NCI-H146 (cell line): ENCODE data around the gene KMT2C.
"Not testable (repeated sequence)": the region's sequence is repeated elsewhere in the genome, so short reads cannot be mapped to it uniquely, and the experiment has no call there.

Source experiments
- DNase-seq: peaks from one replicate; lab custom pipeline; 2025; lab: John Stamatoyannopoulos, UW

KMT2C gene

GRCh38 chr7:152355474-152356057 lies 80.2 kb downstream of the KMT2C start:
- DNase-seq: no peak

DNA sequence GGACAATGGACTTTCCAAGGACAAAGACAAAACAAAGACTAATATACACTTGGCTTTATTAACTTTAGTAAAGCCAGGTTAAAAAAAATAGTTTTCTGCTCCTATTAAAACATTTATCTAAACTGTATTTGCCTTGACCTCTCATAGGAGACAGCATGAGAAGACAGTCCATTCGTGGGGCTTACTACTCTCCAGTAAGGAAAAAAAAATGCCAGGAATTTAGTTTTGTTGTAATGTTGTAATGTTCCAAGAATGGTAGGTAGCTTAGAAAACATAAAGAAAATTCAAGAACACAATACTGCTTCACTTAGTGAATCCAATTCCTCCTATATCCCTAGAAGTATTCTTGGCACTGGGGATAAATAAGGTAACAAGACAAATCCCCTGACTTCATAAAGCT lies 81.7 kb downstream of the KMT2C start:
- no peak for DNase-seq

GRCh38 chr7:152353281-152353680 lies 82.5 kb downstream of the KMT2C start:
- not testable (repeated sequence) for DNase-seq

DNA sequence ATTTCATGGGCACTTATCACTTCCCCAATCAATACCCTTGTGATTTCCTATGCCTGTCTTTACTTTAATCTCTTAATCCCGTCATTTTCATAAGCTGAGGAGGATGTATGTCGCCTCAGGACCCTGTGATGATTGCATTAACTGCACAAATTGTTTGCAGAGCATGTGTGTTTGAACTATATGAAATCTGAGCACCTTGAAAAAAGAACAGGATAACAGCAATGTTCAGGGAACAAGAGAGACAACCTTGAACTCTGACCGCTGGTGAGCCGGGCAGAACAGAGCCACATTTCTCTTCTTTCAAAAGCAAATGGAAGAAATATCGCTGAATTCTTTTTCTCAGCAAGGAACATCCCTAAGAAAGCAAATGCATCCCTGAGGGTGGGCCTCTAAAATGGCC lies 84.1 kb downstream of the KMT2C start:
- not testable (repeated sequence) for DNase-seq

DNA sequence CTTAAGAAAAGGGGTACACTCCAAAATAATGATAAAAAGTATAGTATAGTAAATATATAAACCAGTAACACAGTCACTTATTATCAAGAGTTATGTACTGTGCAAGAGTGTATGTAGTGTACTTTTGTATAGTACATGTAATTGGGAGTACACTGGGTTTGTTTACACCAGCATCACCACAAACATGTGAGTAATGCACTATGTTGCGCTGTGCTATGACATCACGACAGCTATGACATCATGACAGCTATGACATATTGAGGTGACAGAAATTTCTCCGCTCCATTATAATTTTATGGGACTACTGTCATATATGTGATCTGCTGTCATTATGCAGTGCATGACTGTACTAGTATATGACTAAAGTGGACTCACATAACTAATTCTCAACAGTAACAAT lies 84.6 kb downstream of the KMT2C start:
- DNase-seq: no peak

DNA sequence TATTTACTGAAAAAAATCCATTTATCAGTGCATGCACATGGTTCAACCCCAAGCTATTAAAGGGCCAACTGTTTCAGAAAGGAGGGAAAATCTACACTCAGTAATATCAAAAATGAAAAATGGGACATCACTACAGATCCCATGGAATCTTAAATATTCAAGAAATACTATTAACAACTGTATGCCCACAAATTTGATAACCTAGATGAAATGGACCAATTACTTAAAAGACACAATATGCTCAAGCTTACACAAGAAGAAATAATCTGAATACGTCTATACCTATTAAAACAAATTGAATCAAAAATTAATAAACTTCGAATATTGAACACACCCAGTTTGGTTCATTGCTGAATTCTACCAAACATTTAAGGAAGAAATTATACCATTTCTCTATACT lies 87.9 kb downstream of the KMT2C start:
- DNase-seq: no peak

- no peak for DNase-seq
These were observed 91.5 kb downstream of the KMT2C start for GRCh38 chr7:152344253-152344652.

DNA sequence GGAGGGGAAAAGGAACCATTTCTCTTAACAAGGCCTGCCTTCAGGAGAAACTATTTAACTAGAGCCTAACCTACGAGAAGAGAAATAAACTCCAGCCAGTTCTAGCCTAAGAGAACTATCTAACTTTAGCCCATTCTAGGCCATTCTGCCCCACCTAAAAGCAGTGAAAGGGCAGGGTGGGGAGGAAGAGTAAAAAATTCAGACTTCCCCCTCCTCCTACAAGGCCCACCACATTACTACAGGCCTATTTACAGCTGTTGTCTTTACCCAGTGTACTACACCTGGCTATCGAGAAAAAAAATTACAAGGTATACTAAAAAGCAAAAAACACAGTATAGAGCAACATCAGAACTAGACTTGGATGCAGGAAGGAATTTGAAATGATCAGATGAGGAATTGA lies 93.0 kb downstream of the KMT2C start:
- DNase-seq: no peak

GRCh38 chr7:152341914-152342236 lies 93.9 kb downstream of the KMT2C start:
- DNase-seq: no peak

GRCh38 chr7:152341039-152341913 lies 94.5 kb downstream of the KMT2C start:
- peak; percentile 30 for DNase-seq

DNA sequence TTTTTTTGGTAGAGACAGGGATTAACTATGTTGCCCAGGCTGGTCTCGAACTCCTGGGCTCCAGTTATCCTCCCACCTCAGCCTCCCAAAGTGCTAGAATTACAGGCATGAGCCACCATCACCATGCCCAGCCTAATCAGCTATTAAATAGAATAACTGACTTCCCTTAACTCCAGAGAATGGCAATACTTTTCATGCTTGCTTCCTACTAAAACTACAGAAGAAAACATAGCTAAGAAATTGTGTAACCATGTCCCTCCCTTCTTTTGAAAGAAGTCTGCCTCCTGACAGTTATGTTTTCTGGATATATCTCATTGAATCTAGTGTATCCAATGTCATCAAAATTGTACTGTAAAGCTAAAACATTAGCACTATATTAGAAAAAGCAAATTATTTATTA lies 95.6 kb downstream of the KMT2C start:
- no peak for DNase-seq

DNA sequence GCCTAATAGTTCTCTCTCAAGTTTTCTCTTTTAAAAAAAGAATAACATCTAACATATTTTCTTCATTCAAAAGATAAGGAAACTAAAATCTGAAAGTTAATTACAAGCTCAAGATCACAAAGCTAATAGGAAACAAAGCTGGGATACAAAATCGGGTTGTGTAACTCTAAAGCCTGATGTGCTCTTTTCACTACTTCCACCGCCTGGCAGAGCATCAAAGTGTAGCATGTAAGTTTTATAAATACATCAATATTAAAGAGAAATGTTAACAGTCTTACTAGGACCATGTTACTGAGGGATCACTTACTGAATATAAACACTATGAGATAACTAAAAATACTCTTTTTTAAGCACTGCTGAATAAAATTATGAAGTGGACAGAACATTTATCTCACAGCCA lies 97.2 kb downstream of the KMT2C start:
- no peak for DNase-seq

DNA sequence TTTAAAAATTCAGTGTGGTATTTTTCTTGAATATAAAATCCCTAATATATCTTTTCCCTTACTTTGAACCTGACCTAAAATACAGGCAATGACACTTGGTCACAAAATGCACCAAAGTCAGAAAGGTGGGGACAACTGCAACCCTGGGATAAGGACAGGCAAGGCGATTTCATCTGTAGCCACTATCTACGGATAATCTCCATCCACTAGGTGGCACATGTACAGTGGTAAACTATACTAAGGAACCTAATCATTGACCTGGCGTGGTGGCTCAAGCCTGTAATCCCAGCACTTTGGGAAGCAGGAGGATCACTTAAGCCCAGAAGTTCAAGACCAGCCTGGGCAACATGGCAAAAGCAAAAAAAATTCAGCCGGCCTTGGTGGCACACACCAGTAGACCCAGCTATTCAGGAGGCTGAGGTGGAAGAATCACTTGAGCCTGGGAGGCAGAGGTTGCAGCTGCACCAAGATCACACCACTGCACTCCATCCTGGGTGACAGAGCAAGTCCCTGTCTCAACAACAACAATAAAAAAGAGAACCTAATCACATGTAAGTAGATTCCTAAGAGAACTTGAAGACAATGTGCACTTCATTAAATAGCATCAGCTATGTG lies 98.9 kb downstream of the KMT2C start:
- peak; percentile 53 for DNase-seq

DNA sequence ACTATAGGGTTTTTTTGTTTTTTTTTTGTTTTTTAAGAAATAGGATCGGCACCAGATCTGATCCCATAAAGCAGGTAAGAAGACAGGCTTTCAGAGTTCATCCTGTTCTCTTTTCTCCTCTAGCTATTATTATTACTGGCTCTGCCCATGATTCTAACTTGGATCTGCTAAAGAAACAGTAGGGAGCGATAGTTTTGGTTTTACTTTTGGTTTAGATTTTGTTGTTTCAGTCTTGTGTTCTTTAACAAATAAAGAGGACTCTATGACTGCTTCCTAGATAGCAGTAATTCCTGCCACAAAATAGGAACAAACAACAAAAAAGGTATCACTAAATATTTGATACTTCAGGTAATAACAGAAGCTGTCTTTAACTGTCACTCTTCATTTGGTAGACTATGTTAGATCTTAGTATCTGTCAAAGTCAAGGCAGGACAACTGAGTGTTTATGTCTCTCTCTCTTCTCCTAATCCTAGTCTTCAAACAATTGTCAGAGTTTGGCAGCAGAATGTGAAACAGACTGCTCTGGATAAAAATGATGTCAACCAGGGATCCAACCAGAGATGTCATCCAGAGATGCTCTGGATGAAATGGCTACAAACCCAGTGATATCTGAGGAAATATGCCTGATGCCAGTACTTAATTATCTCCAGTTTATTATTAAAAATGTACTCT lies 99.8 kb downstream of the KMT2C start:
- DNase-seq: no peak

DNA sequence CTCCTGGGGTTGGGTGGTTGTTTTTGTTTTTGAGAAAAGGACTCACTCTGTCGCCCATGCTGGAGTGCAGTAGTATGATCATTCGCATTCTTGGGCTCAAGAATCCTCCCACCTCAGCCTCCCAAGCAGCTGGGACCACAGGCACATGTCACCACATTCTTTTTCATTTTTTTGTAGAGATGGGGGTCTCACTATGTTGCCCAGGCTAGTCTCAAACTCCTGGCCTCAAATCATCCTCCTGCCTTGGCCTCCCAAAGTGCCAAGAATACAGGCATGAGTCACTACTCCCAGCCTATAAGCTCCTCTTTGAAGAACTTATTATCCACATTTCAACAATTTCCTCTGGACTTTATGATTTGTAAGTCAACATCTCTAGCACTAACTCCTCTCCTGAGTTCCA lies 102.7 kb downstream of the KMT2C start:
- DNase-seq: no peak

- DNase-seq: no peak
These were observed 105.0 kb downstream of the KMT2C start for GRCh38 chr7:152330827-152331226.

DNA sequence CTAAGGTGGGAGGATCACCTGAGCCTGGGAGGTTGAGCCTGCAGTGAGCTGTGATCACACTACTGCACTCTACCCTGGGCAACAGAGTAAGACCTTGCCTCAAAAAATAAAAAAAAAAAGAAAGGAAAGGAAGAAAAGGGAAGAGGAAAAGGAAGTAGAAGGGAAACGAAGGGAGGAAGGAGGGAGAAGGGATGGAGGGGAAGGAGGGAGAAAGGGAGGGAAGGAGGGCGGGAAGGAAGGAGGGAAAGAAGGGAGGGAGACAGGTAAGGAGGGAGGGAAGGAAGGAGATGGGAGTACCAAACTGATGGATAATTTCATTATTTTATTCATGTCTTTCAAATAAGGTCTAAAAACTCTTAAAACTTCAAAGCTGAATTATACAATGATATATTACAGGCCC lies 106.3 kb downstream of the KMT2C start:
- no peak for DNase-seq

- DNase-seq: no peak
These were observed 107.6 kb downstream of the KMT2C start for GRCh38 chr7:152328234-152328633.

DNA sequence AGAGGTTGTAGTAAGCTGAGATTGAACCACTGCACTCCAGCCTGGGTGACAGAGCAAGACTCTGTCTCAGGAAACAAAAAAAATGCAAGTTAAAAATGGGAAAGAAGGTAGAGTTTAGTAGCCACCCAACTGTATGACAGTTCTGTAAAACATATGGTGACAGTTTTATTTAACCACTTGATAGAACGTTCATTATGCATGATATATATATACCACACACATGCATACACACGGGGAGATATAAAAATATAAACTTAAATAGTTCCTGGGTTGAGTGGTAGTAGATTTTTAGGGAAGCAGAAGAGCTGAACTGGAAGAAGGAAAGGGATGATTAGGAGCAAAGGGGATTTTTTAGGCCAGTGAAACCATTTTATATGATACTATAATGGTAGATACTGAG lies 120.0 kb downstream of the KMT2C start:
- no peak for DNase-seq

DNA sequence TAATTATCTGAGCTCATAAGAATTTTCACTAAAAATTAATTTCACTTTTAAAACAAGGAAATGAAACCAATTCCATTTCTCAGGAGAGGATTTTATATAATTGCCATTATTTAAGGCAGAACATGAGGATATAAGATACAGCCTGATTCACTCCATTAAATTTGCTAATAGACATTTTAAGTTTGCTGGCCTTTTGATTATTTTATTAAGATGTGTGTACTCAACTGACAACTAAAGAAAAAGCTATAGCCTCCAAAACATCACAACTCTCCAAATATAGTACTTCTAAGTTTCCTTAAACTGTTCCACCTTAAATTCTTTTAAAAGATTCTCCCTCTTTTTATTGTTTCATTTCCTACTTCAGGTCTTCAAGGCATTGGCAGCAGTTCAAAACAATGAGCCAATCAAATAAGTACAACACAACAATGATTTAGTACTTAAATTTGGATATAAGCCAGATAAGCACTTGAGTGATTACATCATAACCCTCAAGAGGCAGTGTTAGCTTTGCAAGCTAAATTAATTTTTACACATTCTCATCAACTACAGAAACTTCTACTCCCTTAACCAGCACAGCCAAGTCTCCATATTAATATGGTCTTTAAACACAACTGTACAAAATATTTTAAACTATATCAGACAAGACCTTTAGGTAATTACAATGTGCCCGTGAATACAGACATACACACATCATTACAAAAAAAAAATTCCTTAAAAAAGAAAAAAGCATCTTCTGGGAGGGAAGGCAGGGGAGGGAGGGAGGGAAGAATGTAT lies 121.8 kb downstream of the KMT2C start:
- peak; percentile 10 for DNase-seq

DNA sequence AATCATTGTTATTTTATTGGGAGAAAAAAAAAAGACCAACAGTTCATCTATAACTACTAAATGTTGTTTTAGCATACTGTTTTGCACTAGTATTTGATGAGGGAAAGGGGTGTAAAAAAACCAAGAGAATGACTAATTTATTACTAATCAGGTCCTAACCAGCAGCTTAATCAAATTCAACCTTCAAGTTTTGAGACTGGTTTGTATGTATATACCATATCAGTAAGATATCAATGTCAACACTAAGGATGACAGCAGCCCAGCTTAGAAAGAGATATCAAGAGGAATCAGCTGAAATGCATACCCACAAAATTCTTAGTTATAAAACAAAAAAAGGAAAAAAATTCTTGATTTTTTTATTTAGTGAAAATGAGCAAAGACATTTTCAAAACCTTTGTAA lies 122.6 kb downstream of the KMT2C start:
- DNase-seq: no peak

- no peak for DNase-seq
These were observed 123.5 kb downstream of the KMT2C start for GRCh38 chr7:152312316-152312715.
